PC-9 (cell line): Measurements from ENCODE around the gene ELMO3. TPM values are rescaled to one million over a fixed set of nuclear protein-coding genes. Genes with fewer than 3 reads are reported as not detected.

Source experiments
- BruUV-seq: library from RNA; stranded (reverse); fragments of 400-500 nt; replicated peaks from 2 replicates; lab custom pipeline; 2021; lab: Mats Ljungman, UMichigan
- CTCF ChIA-PET: fragments of 300-600 bp; sonication (Branson Sonifier 250); formaldehyde crosslinking; loops from one replicate; lab custom pipeline; 2022; ENCODE audit warnings: antibody characterized with exemption; lab: Charles Lee
- POLR2A ChIA-PET: fragments of 300-600 bp; sonication (Branson Sonifier 250); formaldehyde crosslinking; loops from one replicate; lab custom pipeline; 2022; ENCODE audit warnings: antibody characterized with exemption; ENCODE audit not compliant: unreplicated experiment; lab: Charles Lee
- DNase-seq, 2 experiments: peaks; one replicate each; pipeline versions ENCODE4 v3.0.0 to v3.0.0-alpha.2; 2015 to 2022; ENCODE audit warnings: mixed read lengths in 1 of 2
- H2AFZ ChIP-seq: fragments of 200-600 bp; sonication (generic); 2 replicates; pipeline ENCODE4 v1.8.1; 2017; ENCODE audit warnings: antibody characterized with exemption
- H3F3A ChIP-seq: fragments of 200-600 bp; sonication (generic); 2 replicates; pipeline ENCODE4 v1.8.1; 2017; ENCODE audit warnings: antibody characterized with exemption, mild to moderate bottlenecking, low read depth; ENCODE audit not compliant: insufficient read depth
- H3K27ac ChIP-seq: fragments of 200-600 bp; sonication (generic); 2 replicates; pipeline ENCODE4 v1.6.1; 2016; ENCODE audit warnings: mixed run types
- H3K27me3 ChIP-seq: fragments of 200-600 bp; sonication (generic); 2 replicates; pipeline ENCODE4 v1.6.1; 2016; ENCODE audit warnings: low read depth, mixed run types; ENCODE audit not compliant: insufficient read depth
- H3K36me3 ChIP-seq: fragments of 200-600 bp; sonication (generic); 2 replicates; pipeline ENCODE4 v1.6.1; 2016; ENCODE audit warnings: low read depth, mixed run types
- H3K4me1 ChIP-seq: fragments of 200-600 bp; sonication (generic); replicated peaks from 2 replicates; pipeline ENCODE4 v1.6.1; 2016; ENCODE audit warnings: mixed run types; ENCODE audit not compliant: insufficient read depth
- H3K4me2 ChIP-seq: fragments of 200-600 bp; sonication (generic); 2 replicates; pipeline ENCODE4 v1.6.1; 2017; ENCODE audit warnings: mixed run types
- H3K4me3 ChIP-seq: fragments of 200-600 bp; sonication (generic); 2 replicates; pipeline ENCODE4 v1.6.1; 2016; ENCODE audit warnings: mixed run types
- H3K79me2 ChIP-seq: fragments of 200-600 bp; sonication (generic); 2 replicates; pipeline ENCODE4 v1.6.1; 2017; ENCODE audit warnings: low read depth, mixed run types
- H3K9me2 ChIP-seq: fragments of 200-600 bp; sonication (generic); 2 replicates; pipeline ENCODE4 v1.8.1; 2017; ENCODE audit warnings: mild to moderate bottlenecking; ENCODE audit not compliant: insufficient read depth
- H3K9me3 ChIP-seq: fragments of 200-600 bp; sonication (generic); 2 replicates; pipeline ENCODE4 v1.8.1; 2016; ENCODE audit warnings: low read depth; ENCODE audit not compliant: insufficient read depth
- H4K20me1 ChIP-seq: fragments of 200-600 bp; sonication (generic); 2 replicates; pipeline ENCODE4 v1.8.1; 2017; ENCODE audit not compliant: insufficient read depth
- CTCF ChIP-seq: fragments of 200-600 bp; sonication (generic); conservative IDR thresholded peaks from 2 replicates; pipeline ENCODE4 v1.6.1; 2017; ENCODE audit warnings: mixed run types, antibody characterized with exemption, mild to moderate bottlenecking, moderate library complexity
- EZH2 ChIP-seq: fragments of 200-600 bp; sonication (generic); IDR thresholded peaks from 2 replicates; pipeline ENCODE4 v1.8.0; 2017; ENCODE audit warnings: antibody characterized with exemption, low read depth
- intact Hi-C: fragments of 100-400 bp; cut with micrococcal nuclease; formaldehyde crosslinking; loops from one replicate; pipeline ENCODE4 v1.10.0; 2022; ENCODE audit not compliant: unreplicated experiment
- total RNA-seq: library from RNA; stranded (reverse); gene quantifications from 2 replicates; pipeline ENCODE4 v1.2.3, GENCODE V29; 2021

ELMO3 gene
- total RNA-seq, 1 experiment from 2014 or later: 32.4 TPM

GRCh38 chr16:67183627-67184452, 15.1 kb upstream of the ELMO3 start, which contains the start of gene MATCAP1:
MATCAP1 (minus strand) TSS chr16:67183963; CDS start chr16:67180610, 3,353 bp downstream.
- H3K27me3 ChIP-seq: no peaks in the 10 kb centered on the region
- ChIA-PET CTCF (no interaction called here), POLR2A (no interaction called here)
- peaks cover 46% of the 10 kb centered on the region for H3K4me1 ChIP-seq
- peak within 1 kb of the TSS; percentile 66 for H3K27ac ChIP-seq
- intact Hi-C loops: loop anchor here (2.0 kb wide), 1 partner anchor 71 kb away; no protein-coding TSS in a partner anchor
- no peaks in the 10 kb centered on the region for H3K36me3 ChIP-seq
- H4K20me1 ChIP-seq: no peaks in the 10 kb centered on the region
- TSS peak; percentile 61 for BruUV-seq
- H2AFZ ChIP-seq: peak within 1 kb of the TSS; percentile 75
- H3K79me2 ChIP-seq: peaks cover 16% of the 10 kb centered on the region
- no peaks in the 10 kb centered on the region for H3K9me3 ChIP-seq
- peak within 1 kb of the TSS; percentile 67 for H3K4me3 ChIP-seq
- H3K4me2 ChIP-seq: peak within 1 kb of the TSS; percentile 84
- H3K9me2 ChIP-seq: no peaks in the 10 kb centered on the region
- peaks cover 25% of the 10 kb centered on the region; the same call in 1 of the 2 replicates for H3F3A ChIP-seq
- TF ChIP-seq EZH2 (no peak), CTCF (no peak)
- peak; percentile 93 to 97 for DNase-seq

GRCh38 chr16:67184453-67184994, 14.4 kb upstream of the ELMO3 start:
- CTCF ChIA-PET: interaction anchor here (1.2 kb wide), 1 partner anchor 167 kb away, joined by 4 read pairs; no protein-coding TSS in a partner anchor
- intact Hi-C loops: loop anchor here (2.0 kb wide), 1 partner anchor 72 kb away; no protein-coding TSS in a partner anchor
- Histone ChIP-seq H3K36me3 (no peaks in the 10 kb centered on the region), H3K9me2 (no peaks in the 10 kb centered on the region), H3K27me3 (no peaks in the 10 kb centered on the region), H3F3A (peaks cover 20% of the 10 kb centered on the region; the same call in 1 of the 2 replicates), H3K4me3 (peak overlapping the region; percentile 67), H3K27ac (peak overlapping the region; percentile 66; the same call in 1 of the 2 replicates), H2AFZ (peak overlapping the region; percentile 75), H3K4me1 (peaks cover 39% of the 10 kb centered on the region), H3K9me3 (no peaks in the 10 kb centered on the region), H4K20me1 (no peaks in the 10 kb centered on the region), H3K4me2 (peak overlapping the region; percentile 84), H3K79me2 (peaks cover 16% of the 10 kb centered on the region)
- no peak for DNase-seq
- POLR2A ChIA-PET: no interaction called here
- no TSS peak for BruUV-seq
- TF ChIP-seq EZH2 (no peak), CTCF (no peak)

GRCh38 chr16:67184995-67185650, 13.8 kb upstream of the ELMO3 start:
- no TSS peak for BruUV-seq
- Histone ChIP-seq H3K27ac (no peak overlapping the region), H3K9me3 (no peaks in the 10 kb centered on the region), H2AFZ (no peak overlapping the region), H3K36me3 (no peaks in the 10 kb centered on the region), H3K4me3 (peak overlapping the region; percentile 67; the same call in 1 of the 2 replicates), H3K79me2 (peaks cover 16% of the 10 kb centered on the region), H3K4me2 (peak overlapping the region; percentile 84), H3F3A (peaks cover 20% of the 10 kb centered on the region; the same call in 1 of the 2 replicates), H3K27me3 (no peaks in the 10 kb centered on the region), H4K20me1 (no peaks in the 10 kb centered on the region), H3K9me2 (no peaks in the 10 kb centered on the region), H3K4me1 (peaks cover 36% of the 10 kb centered on the region)
- intact Hi-C loops: loop anchor here (2.0 kb wide), 1 partner anchor 72 kb away; no protein-coding TSS in a partner anchor
- TF ChIP-seq CTCF (peak; percentile 58), EZH2 (no peak)
- DNase-seq: peak; percentile 52 to 77
- CTCF ChIA-PET: interaction anchor here (1.2 kb wide), 1 partner anchor 167 kb away, joined by 4 read pairs; no protein-coding TSS in a partner anchor
- POLR2A ChIA-PET: no interaction called here
